Fibroblast of skin of back (primary cell): ENCODE measurements around the gene CNDP1.
A peak's percentile ranks its signal among the peaks of the same experiment; 100 is the strongest.
"Not testable (repeated sequence)": the region's sequence is repeated elsewhere in the genome, so short reads cannot be mapped to it uniquely, and the experiment has no call there.

ENCODE experiments used
- DNase-seq: peaks from one replicate; pipeline ENCODE4 v3.0.0-alpha.2; 2013

The CNDP1 gene

GRCh38 chr18:74546007-74546406 lies 11.7 kb downstream of the CNDP1 start:
- no peak for DNase-seq

- peak; percentile 48 for DNase-seq
Observed at GRCh38 chr18:74546751-74547530, 12.6 kb downstream of the CNDP1 start.

GRCh38 chr18:74547860-74548259 lies 13.6 kb downstream of the CNDP1 start:
- DNase-seq, result no peak

- no peak for DNase-seq
Observed at GRCh38 chr18:74549591-74550104, 15.3 kb downstream of the CNDP1 start.

- DNase-seq, result no peak
Observed at GRCh38 chr18:74550886-74551285, 16.6 kb downstream of the CNDP1 start.

- no peak for DNase-seq
Observed at GRCh38 chr18:74551452-74551851, 17.2 kb downstream of the CNDP1 start.

GRCh38 chr18:74551936-74552555 lies 17.7 kb downstream of the CNDP1 start:
- peak; percentile 71 for DNase-seq

GRCh38 chr18:74556126-74556525 lies 21.8 kb downstream of the CNDP1 start:
- no peak for DNase-seq

GRCh38 chr18:74558096-74558495 lies 23.8 kb downstream of the CNDP1 start:
- DNase-seq, result no peak

- no peak for DNase-seq
Observed at GRCh38 chr18:74562131-74562730, 27.9 kb downstream of the CNDP1 start.

- DNase-seq, result no peak
Observed at GRCh38 chr18:74562775-74563174, 28.5 kb downstream of the CNDP1 start.

- no peak for DNase-seq
Observed at GRCh38 chr18:74563999-74564398, 29.7 kb downstream of the CNDP1 start.

- not testable (repeated sequence) for DNase-seq
Observed at GRCh38 chr18:74565164-74565563, 30.9 kb downstream of the CNDP1 start.

- DNase-seq, result not testable (repeated sequence)
Observed at GRCh38 chr18:74565993-74566392, 31.7 kb downstream of the CNDP1 start.

- DNase-seq, result no peak
Observed at GRCh38 chr18:74567822-74568221, 33.5 kb downstream of the CNDP1 start.

GRCh38 chr18:74569401-74569800 lies 35.1 kb downstream of the CNDP1 start:
- DNase-seq, result no peak

- no peak for DNase-seq
Observed at GRCh38 chr18:74570266-74570665, 36.0 kb downstream of the CNDP1 start.

- DNase-seq, result no peak
Observed at GRCh38 chr18:74571895-74572680, 37.8 kb downstream of the CNDP1 start.

GRCh38 chr18:74573053-74573452 lies 38.8 kb downstream of the CNDP1 start:
- DNase-seq, result no peak

GRCh38 chr18:74574916-74575315 lies 40.6 kb downstream of the CNDP1 start:
- DNase-seq, result no peak

- no peak for DNase-seq
Observed at GRCh38 chr18:74577019-74577418, 42.7 kb downstream of the CNDP1 start.

GRCh38 chr18:74579496-74580065 lies 45.3 kb downstream of the CNDP1 start:
- DNase-seq, result peak; percentile 1
